ENCODE results near the gene CCDC85C.

CCDC85C gene

GRCh38 chr14:99542566-99542965, 61.4 kb downstream of the CCDC85C start:
- no peak for DNase-seq (ENCODE audit: low read depth in 1 of 2, low spot score in 1 of 2)

GRCh38 chr14:99541677-99542470, 62.1 kb downstream of the CCDC85C start:
- no peak for DNase-seq (ENCODE audit: low read depth in 1 of 2, low spot score in 1 of 2)

GRCh38 chr14:99541211-99541610, 62.8 kb downstream of the CCDC85C start:
- no peak for DNase-seq (ENCODE audit: low read depth in 1 of 2, low spot score in 1 of 2)

GRCh38 chr14:99540196-99541032, 63.6 kb downstream of the CCDC85C start:
- no peak for DNase-seq (ENCODE audit: low read depth in 1 of 2, low spot score in 1 of 2)

GRCh38 chr14:99539491-99539890, 64.5 kb downstream of the CCDC85C start:
- DNase-seq (ENCODE audit: low read depth in 1 of 2, low spot score in 1 of 2), result no peak

- DNase-seq (ENCODE audit: low read depth in 1 of 2, low spot score in 1 of 2), result no peak
These were observed 65.3 kb downstream of the CCDC85C start for GRCh38 chr14:99538733-99539132.

- no peak for DNase-seq (ENCODE audit: low read depth in 1 of 2, low spot score in 1 of 2)
These were observed 65.7 kb downstream of the CCDC85C start for GRCh38 chr14:99538275-99538674.

- no peak for DNase-seq (ENCODE audit: low read depth in 1 of 2, low spot score in 1 of 2)
These were observed 66.6 kb downstream of the CCDC85C start for GRCh38 chr14:99537399-99537798.

- DNase-seq (ENCODE audit: low read depth in 1 of 2, low spot score in 1 of 2), result no peak
These were observed 67.9 kb downstream of the CCDC85C start for GRCh38 chr14:99535908-99536778.

- no peak for DNase-seq (ENCODE audit: low read depth in 1 of 2, low spot score in 1 of 2)
These were observed 68.6 kb downstream of the CCDC85C start for GRCh38 chr14:99535448-99535847.

GRCh38 chr14:99534863-99535262, 69.1 kb downstream of the CCDC85C start:
- DNase-seq (ENCODE audit: low read depth in 1 of 2, low spot score in 1 of 2), result no peak

- DNase-seq (ENCODE audit: low read depth in 1 of 2, low spot score in 1 of 2), result no peak
These were observed 69.7 kb downstream of the CCDC85C start for GRCh38 chr14:99534333-99534732.

GRCh38 chr14:99532310-99532709, 71.7 kb downstream of the CCDC85C start:
- DNase-seq (ENCODE audit: low read depth in 1 of 2, low spot score in 1 of 2), result no peak

GRCh38 chr14:99531251-99532096, 72.5 kb downstream of the CCDC85C start:
- no peak for DNase-seq (ENCODE audit: low read depth in 1 of 2, low spot score in 1 of 2)

GRCh38 chr14:99530407-99531155, 73.4 kb downstream of the CCDC85C start:
- DNase-seq (ENCODE audit: low read depth in 1 of 2, low spot score in 1 of 2), result no peak

GRCh38 chr14:99529899-99530298, 74.1 kb downstream of the CCDC85C start:
- DNase-seq (ENCODE audit: low read depth in 1 of 2, low spot score in 1 of 2), result no peak

- no peak for DNase-seq (ENCODE audit: low read depth in 1 of 2, low spot score in 1 of 2)
These were observed 76.5 kb downstream of the CCDC85C start for GRCh38 chr14:99527427-99528076.

- DNase-seq (ENCODE audit: low read depth in 1 of 2, low spot score in 1 of 2), result no peak
These were observed 77.0 kb downstream of the CCDC85C start for GRCh38 chr14:99527026-99527425.

GRCh38 chr14:99525699-99526080, 78.3 kb downstream of the CCDC85C start:
- DNase-seq (ENCODE audit: low read depth in 1 of 2, low spot score in 1 of 2), result no peak
